Kidney epithelial cell (primary cell): Measurements from ENCODE around the gene PTPN13. TPM values are rescaled to one million over a fixed set of nuclear protein-coding genes. Genes with fewer than 3 reads are reported as not detected.

Experiments used
- DNase-seq: peaks from one replicate; pipeline ENCODE4 v3.0.0-alpha.2; 2010; ENCODE audit warnings: low read depth
- H3K27me3 ChIP-seq: 2 replicates; pipeline ENCODE4 v1.6.0; 2011; ENCODE audit warnings: low read length; ENCODE audit not compliant: control insufficient read depth, insufficient read depth
- H3K36me3 ChIP-seq: 2 replicates; pipeline ENCODE4 v1.5.1; 2011; ENCODE audit warnings: low read length; ENCODE audit not compliant: control insufficient read depth, insufficient read depth
- H3K4me3 ChIP-seq: 2 replicates; pipeline ENCODE4 v1.5.1; 2011; ENCODE audit warnings: low read depth, mild to moderate bottlenecking, control low read depth, low read length
- CTCF ChIP-seq: IDR thresholded peaks from 2 replicates; pipeline ENCODE4 v1.5.1; 2011; ENCODE audit warnings: mild to moderate bottlenecking, moderate library complexity, low read length, control low read depth, inconsistent platforms; ENCODE audit not compliant: insufficient read depth, poor library complexity, severe bottlenecking
- total RNA-seq: library from RNA; depleted of rRNA; stranded (reverse); fragments of >200 nt; gene quantifications from 2 replicates; pipeline ENCODE4 v1.2.3, GENCODE V29; 2015

PTPN13 gene
- total RNA-seq, 1 donor from 2014 or later = 20.1 TPM

GRCh38 chr4:86845593-86845992 is 251.5 kb downstream of the PTPN13 start:
- Histone ChIP-seq H3K4me3 (no peak overlapping the region), H3K27me3 (no peaks in the 10 kb centered on the region), H3K36me3 (no peaks in the 10 kb centered on the region)
- no peak for TF ChIP-seq CTCF
- DNase-seq = no peak

DNA sequence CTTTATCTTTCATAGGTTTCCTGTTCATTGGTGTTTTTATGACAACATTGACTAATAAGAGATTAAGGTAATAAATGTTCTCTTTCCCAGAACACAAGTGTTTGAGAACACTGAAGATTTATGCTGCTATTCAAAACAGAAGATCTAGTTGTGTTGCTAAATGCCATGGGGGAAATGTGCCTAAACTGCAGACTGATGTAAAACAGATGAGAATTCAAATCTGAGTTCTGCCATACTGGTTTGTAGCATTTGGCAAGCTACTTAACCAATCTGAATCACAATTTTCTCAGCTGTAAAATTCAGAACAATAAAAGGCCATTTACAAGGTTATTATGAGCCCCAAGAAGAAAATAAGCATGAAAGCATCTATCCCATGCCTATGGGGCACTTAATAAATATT is 252.8 kb downstream of the PTPN13 start:
- Histone ChIP-seq H3K27me3 (no peaks in the 10 kb centered on the region), H3K36me3 (no peaks in the 10 kb centered on the region), H3K4me3 (no peak overlapping the region)
- TF ChIP-seq CTCF = no peak
- no peak for DNase-seq

- no peak for DNase-seq
- Histone ChIP-seq H3K27me3 (no peaks in the 10 kb centered on the region), H3K36me3 (no peaks in the 10 kb centered on the region), H3K4me3 (no peak overlapping the region)
- TF ChIP-seq CTCF = no peak
Measured at GRCh38 chr4:86847571-86847970, 253.5 kb downstream of the PTPN13 start.

- DNase-seq = no peak
- H3K4me3 ChIP-seq = no peak overlapping the region
Measured at GRCh38 chr4:86848136-86848535, 254.0 kb downstream of the PTPN13 start.

GRCh38 chr4:86848732-86849619 is 254.9 kb downstream of the PTPN13 start, which contains the start of gene SLC10A6:
TSS of gene SLC10A6 (minus strand) at chr4:86849384. CDS start at chr4:86849115, 269 bp downstream.
- no peak within 1 kb of the TSS for H3K4me3 ChIP-seq
- TF ChIP-seq CTCF = no peak
- H3K36me3 ChIP-seq = no peaks in the 10 kb centered on the region
- no peak for DNase-seq
- no peaks in the 10 kb centered on the region for H3K27me3 ChIP-seq

More at GRCh38 chr4:86848136-86848535, 254.0 kb downstream of the PTPN13 start:
- H3K36me3 ChIP-seq = no peaks in the 10 kb centered on the region
- no peak for TF ChIP-seq CTCF
- H3K27me3 ChIP-seq = no peaks in the 10 kb centered on the region
